Lower leg skin (tissue), 4 donors: ENCODE results near the gene RUVBL2. TPM values are rescaled to one million over a fixed set of nuclear protein-coding genes. Genes with fewer than 3 reads are reported as not detected.

Experiments used
- DNase-seq, 2 donors: peaks; one replicate each; pipeline ENCODE4 v3.0.0-alpha.2; 2019; ENCODE audit warnings: low spot score in 2 of 2
- H3K4me3 ChIP-seq: fragments of 200-600 bp; sonication (generic); 2 replicates; pipeline ENCODE4 v1.5.1; 2017; ENCODE audit warnings: mild to moderate bottlenecking, low read depth; ENCODE audit not compliant: poor library complexity, severe bottlenecking
- CTCF ChIP-seq, 3 donors: fragments of 450-650 bp; IDR thresholded peaks; one replicate each; pipeline ENCODE4 v1.5.1; 2016; ENCODE audit warnings: antibody characterized with exemption in 3 of 3, mild to moderate bottlenecking in 3 of 3, moderate library complexity in 2 of 3
- POLR2A ChIP-seq, 2 donors: fragments of 450-650 bp; IDR thresholded peaks; one replicate each; pipeline ENCODE4 v1.6.1; 2016 to 2017; ENCODE audit warnings: antibody characterized with exemption in 2 of 2, mild to moderate bottlenecking in 1 of 2, moderate library complexity in 1 of 2
- WGBS, 2 donors: methylation state at CpG; one replicate each; pipeline ENCODE4 v1.1.5; 2018; 5-methylcytosine and 5-hydroxymethylcytosine counted together
- intact Hi-C: fragments of 100-400 bp; cut with DNase I; formaldehyde crosslinking; loops from one replicate; pipeline ENCODE4 v1.15.0; 2023; ENCODE audit warnings: low total_unique reads
- total RNA-seq, 4 donors: library from RNA; depleted of rRNA; stranded (reverse); fragments of >200 nt; gene quantifications; one replicate each; pipeline ENCODE4 v1.1.0, GENCODE V29; 2016

RUVBL2 gene
- total RNA-seq, 4 donors from 2014 or later, result 61.3 to 83.8 (median 83.3) TPM

GRCh38 chr19:48965806-48966540 is 27.7 kb upstream of the RUVBL2 start:
- WGBS, 2 donors, result 10 to 12% methylated on average over 36 of the region's 36 CpGs
- H3K4me3 ChIP-seq, result peak overlapping the region; percentile 80
- intact Hi-C loops, result no loop called here
- TF ChIP-seq CTCF (IDR thresholded peaks at IDR 0.05), result no peak
- no peak for TF ChIP-seq POLR2A (IDR thresholded peaks at IDR 0.05)
- DNase-seq, result peak; percentile 90 to 97

GRCh38 chr19:48966541-48967345 is 26.9 kb upstream of the RUVBL2 start:
- 84 to 85% methylated on average over 10 of the region's 10 CpGs for WGBS, 2 donors
- no peak for DNase-seq
- TF ChIP-seq POLR2A (IDR thresholded peaks at IDR 0.05) (no peak), CTCF (IDR thresholded peaks at IDR 0.05) (no peak)

GRCh38 chr19:48967346-48968178 is 26.1 kb upstream of the RUVBL2 start:
- intact Hi-C loops, result no loop called here
- no peak for DNase-seq
- no peak overlapping the region for H3K4me3 ChIP-seq
- WGBS, 2 donors, result 67 to 75% methylated on average over 14 of the region's 14 CpGs
- TF ChIP-seq CTCF (IDR thresholded peaks at IDR 0.05) (no peak), POLR2A (IDR thresholded peaks at IDR 0.05) (no peak)

More at GRCh38 chr19:48966541-48967345, 26.9 kb upstream of the RUVBL2 start:
- peak overlapping the region; percentile 80 for H3K4me3 ChIP-seq
- intact Hi-C loops, result no loop called here

- TF ChIP-seq POLR2A (IDR thresholded peaks at IDR 0.05) (no peak), CTCF (IDR thresholded peaks at IDR 0.05) (no peak)
- 49 to 53% methylated on average over 4 of the region's 4 CpGs for WGBS, 2 donors
- H3K4me3 ChIP-seq, result no peak overlapping the region
- DNase-seq, result no peak
- intact Hi-C loops, result no loop called here
Measured at GRCh38 chr19:48968179-48968661, 25.5 kb upstream of the RUVBL2 start.

GRCh38 chr19:48968813-48969218 is 24.9 kb upstream of the RUVBL2 start:
- TF ChIP-seq CTCF (IDR thresholded peaks at IDR 0.05) (no peak), POLR2A (IDR thresholded peaks at IDR 0.05) (no peak)
- intact Hi-C loops, result no loop called here
- DNase-seq, result no peak
- no peak overlapping the region for H3K4me3 ChIP-seq
- 66 to 67% methylated on average over 15 of the region's 15 CpGs for WGBS, 2 donors
